BLaER1 (cell line): ENCODE data around the gene CARS2.
A peak's percentile ranks its signal among the peaks of the same experiment; 100 is the strongest.
"Not testable (repeated sequence)": the region's sequence is repeated elsewhere in the genome, so short reads cannot be mapped to it uniquely, and the experiment has no call there.

Source experiments
- H3K27ac ChIP-seq: shearing (Covaris generic); formaldehyde crosslinking; 2 replicates; pipeline ENCODE4 v1.8.1; 2022
- H3K27me3 ChIP-seq: shearing (Covaris generic); formaldehyde crosslinking; 2 replicates; pipeline ENCODE4 v1.8.1; 2022
- H3K36me3 ChIP-seq: shearing (Covaris generic); formaldehyde crosslinking; 2 replicates; pipeline ENCODE4 v1.8.1; 2022
- H3K4me1 ChIP-seq: shearing (Covaris generic); formaldehyde crosslinking; 2 replicates; pipeline ENCODE4 v1.8.1; 2022
- H3K4me2 ChIP-seq: shearing (Covaris generic); formaldehyde crosslinking; 2 replicates; pipeline ENCODE4 v1.8.1; 2022
- H3K4me3 ChIP-seq: shearing (Covaris generic); formaldehyde crosslinking; 2 replicates; pipeline ENCODE4 v1.8.1; 2022
- H3K9ac ChIP-seq: shearing (Covaris generic); formaldehyde crosslinking; 2 replicates; pipeline ENCODE4 v1.8.1; 2022
- H3K9me3 ChIP-seq: shearing (Covaris generic); formaldehyde crosslinking; 2 replicates; pipeline ENCODE4 v1.8.1; 2022
- H4K20me1 ChIP-seq: shearing (Covaris generic); formaldehyde crosslinking; 2 replicates; pipeline ENCODE4 v1.8.1; 2022
- Cebpa-rat ChIP-seq: shearing (Covaris generic); IDR thresholded peaks from 2 replicates; pipeline ENCODE4 v1.8.1; 2022

CARS2 gene

GRCh38 chr13:110615322-110616102, 90.4 kb downstream of the CARS2 start, which contains the start of gene NAXD:
NAXD (plus strand) TSS chr13:110615545; CDS start chr13:110615602, 57 bp downstream.
- H3K4me2 ChIP-seq = peak within 1 kb of the TSS; percentile 97
- peak within 1 kb of the TSS; percentile 91 for H3K9ac ChIP-seq
- peak within 1 kb of the TSS; percentile 90 for H3K4me3 ChIP-seq
- peaks cover 12% of the 10 kb centered on the region for H3K9me3 ChIP-seq
- H3K4me1 ChIP-seq = peaks cover 27% of the 10 kb centered on the region
- H3K36me3 ChIP-seq = 0 out of 2 replicates have a peak, but pooled peaks cover 4% of the 10 kb centered on the region
- peaks cover 39% of the 10 kb centered on the region for H4K20me1 ChIP-seq
- H3K27ac ChIP-seq = peak within 1 kb of the TSS; percentile 94
- peaks cover 8% of the 10 kb centered on the region; the same call in 1 of the 2 replicates for H3K27me3 ChIP-seq
- TF ChIP-seq Cebpa-rat = no peak

- Histone ChIP-seq H3K27ac (peak overlapping the region; percentile 94; the same call in 1 of the 2 replicates), H3K9me3 (peaks cover 12% of the 10 kb centered on the region), H4K20me1 (peaks cover 33% of the 10 kb centered on the region), H3K4me1 (peaks cover 30% of the 10 kb centered on the region), H3K4me2 (peak overlapping the region; percentile 97), H3K36me3 (0 out of 2 replicates have a peak, but pooled peaks cover 4% of the 10 kb centered on the region), H3K4me3 (peak overlapping the region; percentile 90), H3K9ac (peak overlapping the region; percentile 91; the same call in 1 of the 2 replicates), H3K27me3 (peaks cover 8% of the 10 kb centered on the region; the same call in 1 of the 2 replicates)
- TF ChIP-seq Cebpa-rat = no peak
Observed at GRCh38 chr13:110615005-110615321, 91.0 kb downstream of the CARS2 start.

GRCh38 chr13:110610955-110611595, 94.8 kb downstream of the CARS2 start:
- H3K9ac ChIP-seq = no peak overlapping the region
- H4K20me1 ChIP-seq = no peaks in the 10 kb centered on the region
- H3K27me3 ChIP-seq = peaks cover 8% of the 10 kb centered on the region; the same call in 1 of the 2 replicates
- peaks cover 16% of the 10 kb centered on the region for H3K9me3 ChIP-seq
- no peak overlapping the region for H3K4me3 ChIP-seq
- H3K4me2 ChIP-seq = no peak overlapping the region
- TF ChIP-seq Cebpa-rat = no peak
- no peaks in the 10 kb centered on the region for H3K36me3 ChIP-seq
- H3K4me1 ChIP-seq = peaks cover 10% of the 10 kb centered on the region
- no peak overlapping the region for H3K27ac ChIP-seq

- Histone ChIP-seq H3K9ac (no peak overlapping the region), H3K36me3 (no peaks in the 10 kb centered on the region), H3K4me3 (no peak overlapping the region), H3K27me3 (no peaks in the 10 kb centered on the region), H4K20me1 (no peaks in the 10 kb centered on the region), H3K4me1 (peaks cover 5% of the 10 kb centered on the region), H3K9me3 (peaks cover 5% of the 10 kb centered on the region; the same call in 1 of the 2 replicates), H3K27ac (no peak overlapping the region), H3K4me2 (no peak overlapping the region)
- TF ChIP-seq Cebpa-rat = no peak
Observed at GRCh38 chr13:110607675-110608224, 98.2 kb downstream of the CARS2 start.

- H3K4me3 ChIP-seq, H3K9ac ChIP-seq, H3K36me3 ChIP-seq: not testable (repeated sequence)
Observed at GRCh38 chr13:110606281-110606680, 99.6 kb downstream of the CARS2 start.

GRCh38 chr13:110605132-110605531, 100.8 kb downstream of the CARS2 start:
- H3K36me3 ChIP-seq = no peaks in the 10 kb centered on the region
- H3K4me3 ChIP-seq = no peak overlapping the region
- no peaks in the 10 kb centered on the region for H3K27me3 ChIP-seq
- H3K4me2 ChIP-seq = no peak overlapping the region
- H3K4me1 ChIP-seq = no peaks in the 10 kb centered on the region
- H4K20me1 ChIP-seq = no peaks in the 10 kb centered on the region
- TF ChIP-seq Cebpa-rat = no peak
- H3K9me3 ChIP-seq = peaks cover 5% of the 10 kb centered on the region; the same call in 1 of the 2 replicates
- no peak overlapping the region for H3K27ac ChIP-seq
- H3K9ac ChIP-seq = no peak overlapping the region

More at GRCh38 chr13:110606281-110606680, 99.6 kb downstream of the CARS2 start:
- H3K4me1 ChIP-seq, H3K4me2 ChIP-seq, H3K9me3 ChIP-seq, H3K27ac ChIP-seq, H3K27me3 ChIP-seq, H4K20me1 ChIP-seq: not testable (repeated sequence)

GRCh38 chr13:110600980-110601379, 104.9 kb downstream of the CARS2 start:
- Histone ChIP-seq H3K27ac (no peak overlapping the region), H3K4me2 (no peak overlapping the region), H4K20me1 (no peaks in the 10 kb centered on the region), H3K36me3 (no peaks in the 10 kb centered on the region), H3K4me3 (no peak overlapping the region), H3K27me3 (no peaks in the 10 kb centered on the region), H3K9me3 (peaks cover under 1% of the 10 kb centered on the region; the same call in 1 of the 2 replicates), H3K4me1 (peaks cover 32% of the 10 kb centered on the region), H3K9ac (no peak overlapping the region)
- no peak for TF ChIP-seq Cebpa-rat

GRCh38 chr13:110600261-110600819, 105.6 kb downstream of the CARS2 start:
- no peaks in the 10 kb centered on the region for H3K36me3 ChIP-seq
- H4K20me1 ChIP-seq = no peaks in the 10 kb centered on the region
- H3K4me3 ChIP-seq = no peak overlapping the region
- no peak for TF ChIP-seq Cebpa-rat
- H3K4me2 ChIP-seq = no peak overlapping the region
- H3K27ac ChIP-seq = no peak overlapping the region
- H3K27me3 ChIP-seq = no peaks in the 10 kb centered on the region
- no peak overlapping the region for H3K9ac ChIP-seq
- H3K9me3 ChIP-seq = no peaks in the 10 kb centered on the region
- H3K4me1 ChIP-seq = peaks cover 32% of the 10 kb centered on the region

GRCh38 chr13:110597041-110597689, 108.8 kb downstream of the CARS2 start:
- H3K4me2 ChIP-seq = peak overlapping the region; percentile 56

More at GRCh38 chr13:110597041-110597689, 108.8 kb downstream of the CARS2 start:
- no peak for TF ChIP-seq Cebpa-rat
- Histone ChIP-seq H3K27ac (no peak overlapping the region), H3K9ac (no peak overlapping the region), H3K4me3 (no peak overlapping the region), H3K9me3 (no peaks in the 10 kb centered on the region), H4K20me1 (no peaks in the 10 kb centered on the region), H3K27me3 (no peaks in the 10 kb centered on the region), H3K36me3 (no peaks in the 10 kb centered on the region), H3K4me1 (peaks cover 32% of the 10 kb centered on the region)
